CMK (cell line): ENCODE measurements around the gene MIOS.

Experiments used
- DNase-seq: peaks from one replicate; pipeline ENCODE4 v3.0.0-alpha.2; 2010; ENCODE audit warnings: low read depth

The MIOS gene

DNA sequence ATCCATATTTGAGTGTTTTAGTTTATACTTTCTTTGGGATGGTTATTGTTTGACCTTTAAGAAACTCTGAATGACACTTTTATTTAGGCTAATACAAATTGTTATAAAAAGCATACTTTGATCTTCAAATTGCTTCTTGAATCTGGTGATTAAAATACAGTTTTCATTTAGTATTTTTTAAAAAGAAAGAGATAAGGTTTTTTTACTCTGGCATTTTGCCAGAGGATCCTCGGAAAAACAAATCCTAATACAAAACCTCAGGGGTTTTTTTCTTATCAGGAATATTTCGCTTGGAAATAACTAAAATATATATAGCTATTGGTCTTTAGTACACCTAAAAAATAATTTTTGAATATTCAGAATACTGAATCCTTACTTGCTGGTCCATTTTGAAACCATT is 17.0 kb downstream of the MIOS start:
- DNase-seq: no peak

DNA sequence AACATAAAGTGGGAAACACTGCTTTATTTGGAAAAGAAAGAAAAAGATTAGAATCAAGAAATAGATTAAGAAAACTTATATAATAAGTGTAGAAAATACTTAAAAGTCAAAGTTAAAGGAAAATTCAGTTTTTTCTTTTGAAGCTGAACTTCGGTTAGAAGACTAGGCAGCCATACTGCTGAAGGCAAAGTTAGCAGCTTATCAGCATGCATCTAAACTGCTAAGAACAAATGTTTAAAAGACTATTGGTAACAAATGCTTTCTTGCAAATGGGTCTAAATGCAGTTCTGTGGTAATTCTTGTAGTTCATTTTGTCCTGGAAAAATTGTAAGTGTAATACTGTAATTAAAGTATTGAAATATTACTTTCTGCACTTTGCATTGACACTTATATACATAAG is 18.0 kb downstream of the MIOS start:
- DNase-seq: no peak

DNA sequence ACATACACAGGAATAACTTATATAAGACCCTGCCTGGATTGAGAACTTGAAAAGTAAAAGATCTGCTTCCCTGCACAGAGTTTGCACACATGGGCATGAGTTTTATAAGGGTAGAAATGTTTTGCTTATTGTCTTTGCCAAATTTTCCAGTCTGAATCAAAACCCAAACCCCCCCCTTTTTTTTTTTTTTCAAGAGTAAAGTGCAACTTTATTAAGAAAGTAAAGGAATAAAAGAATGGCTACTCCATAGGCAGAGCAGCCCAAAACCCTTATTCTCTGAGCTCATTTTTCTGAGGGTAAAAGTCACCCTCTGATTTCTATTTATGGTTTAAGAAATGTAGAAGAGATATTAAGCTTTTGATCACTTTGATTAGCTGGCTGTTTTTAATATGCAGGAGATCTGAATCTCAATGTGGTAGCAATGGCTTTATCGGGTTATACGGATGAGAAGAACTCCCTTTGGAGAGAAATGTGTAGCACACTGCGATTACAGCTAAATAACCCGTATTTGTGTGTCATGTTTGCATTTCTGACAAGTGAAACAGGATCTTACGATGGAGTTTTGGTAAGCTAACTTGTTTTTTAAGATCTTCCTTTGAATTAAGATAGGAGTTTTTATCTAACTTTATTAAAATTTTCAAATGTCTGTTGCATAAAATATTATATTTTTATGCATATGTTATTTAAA is 18.7 kb downstream of the MIOS start:
- DNase-seq: no peak

DNA sequence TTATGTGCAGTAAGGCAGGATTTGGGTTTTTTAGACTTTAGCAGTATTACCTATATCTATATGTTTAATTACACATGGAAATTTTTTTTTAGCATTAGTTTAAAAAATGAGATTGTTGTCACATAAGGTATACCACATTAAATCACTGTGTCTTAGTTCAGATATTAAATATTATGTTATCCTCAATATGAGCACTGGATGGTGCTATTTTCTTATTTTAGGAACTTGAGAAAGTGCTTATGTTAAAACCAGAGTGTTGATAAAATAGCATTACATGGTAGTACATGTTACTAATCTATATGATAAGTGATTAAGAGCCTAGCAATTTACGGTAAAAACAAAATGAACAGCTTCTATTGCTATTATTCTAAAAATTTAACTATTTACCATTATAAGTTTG is 28.8 kb downstream of the MIOS start:
- no peak for DNase-seq

DNA sequence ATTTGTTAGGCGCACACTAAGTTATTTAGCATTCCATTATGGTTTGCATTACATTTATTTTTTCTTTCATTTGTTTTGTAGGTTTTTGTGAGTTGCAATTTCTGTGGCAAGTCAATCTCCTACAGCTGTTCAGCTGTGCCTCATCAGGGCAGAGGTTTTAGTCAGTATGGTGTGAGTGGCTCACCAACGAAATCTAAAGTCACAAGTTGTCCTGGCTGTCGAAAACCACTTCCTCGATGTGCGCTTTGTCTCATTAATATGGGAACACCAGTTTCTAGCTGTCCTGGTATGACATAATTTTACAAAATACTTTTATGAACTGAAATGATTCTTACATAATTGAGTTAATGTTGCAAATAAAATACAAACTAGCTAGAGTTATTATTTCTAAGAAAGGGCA is 29.5 kb downstream of the MIOS start:
- no peak for DNase-seq

DNA sequence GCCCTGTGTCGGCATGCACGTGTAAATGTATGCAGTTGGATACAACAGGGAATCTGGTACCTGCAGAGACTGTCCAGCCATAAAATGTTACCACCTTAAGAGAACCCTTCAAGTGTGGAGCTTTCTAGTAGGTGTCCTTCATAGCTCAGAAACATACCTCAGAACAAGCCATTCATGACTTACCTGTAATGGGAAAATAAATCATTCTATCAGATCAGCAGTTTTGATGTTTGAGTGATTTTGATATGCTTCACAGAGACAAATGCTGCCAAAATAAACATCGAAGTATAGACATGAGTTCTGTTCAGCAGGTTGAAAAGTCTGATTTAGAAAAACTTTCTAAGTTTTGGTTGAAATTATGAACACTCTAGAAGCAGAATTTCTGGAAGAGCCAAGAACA is 40.3 kb downstream of the MIOS start:
- DNase-seq: no peak

DNA sequence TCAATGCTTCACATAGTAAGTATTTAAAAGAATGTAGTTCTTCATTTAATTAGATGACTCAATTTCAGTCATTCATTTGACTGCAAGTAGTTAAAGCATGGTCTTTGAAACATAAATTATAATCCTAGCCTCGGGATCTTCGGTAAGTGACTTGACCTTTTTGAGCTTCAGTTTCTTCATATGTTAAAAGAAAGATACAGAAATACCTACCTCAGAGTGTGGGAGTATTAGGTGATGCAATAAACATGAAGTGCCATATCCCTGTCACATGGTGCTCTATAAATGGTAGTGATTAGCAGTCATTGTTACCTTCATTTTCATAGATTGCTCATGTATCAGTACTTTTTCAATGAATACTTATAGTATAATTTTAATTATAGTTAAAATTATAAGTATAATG is 42.6 kb downstream of the MIOS start:
- no peak for DNase-seq

DNA sequence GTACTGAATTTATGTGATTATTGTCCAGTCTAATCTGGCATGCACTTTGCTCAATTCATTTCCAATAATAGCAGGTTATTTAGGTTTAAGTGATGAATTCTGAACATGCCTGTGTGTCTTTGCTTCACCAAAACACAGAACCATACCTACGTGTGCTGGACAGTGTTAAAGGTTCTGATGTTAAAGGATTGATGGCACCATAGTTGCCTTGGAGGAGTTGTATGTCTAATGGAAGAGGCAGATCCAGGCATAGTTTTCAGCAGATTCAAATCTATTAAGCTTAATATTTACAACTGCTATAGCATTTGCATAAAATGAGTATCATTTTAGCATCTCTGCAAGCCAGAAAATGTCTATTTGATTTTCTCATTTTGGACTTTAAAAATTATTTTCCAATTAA is 45.8 kb downstream of the MIOS start:
- no peak for DNase-seq

DNA sequence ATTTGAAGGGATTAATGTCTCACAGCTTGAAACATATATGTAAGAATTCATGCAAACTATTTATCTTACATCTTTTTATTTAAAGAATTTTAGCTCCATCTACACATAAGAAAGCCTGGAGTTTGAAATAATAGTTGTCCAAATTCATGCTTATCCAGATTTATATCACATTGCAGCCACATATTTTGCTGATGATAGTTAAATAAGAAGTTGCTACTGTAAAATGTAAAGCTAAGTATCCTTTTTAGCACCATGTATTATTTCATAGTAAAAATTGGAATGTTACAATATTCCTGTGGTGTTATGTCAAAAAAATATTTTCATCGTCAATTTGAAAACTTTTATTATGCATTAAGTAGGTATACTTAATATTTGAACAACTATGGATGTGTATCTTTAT is 46.5 kb downstream of the MIOS start:
- no peak for DNase-seq

DNA sequence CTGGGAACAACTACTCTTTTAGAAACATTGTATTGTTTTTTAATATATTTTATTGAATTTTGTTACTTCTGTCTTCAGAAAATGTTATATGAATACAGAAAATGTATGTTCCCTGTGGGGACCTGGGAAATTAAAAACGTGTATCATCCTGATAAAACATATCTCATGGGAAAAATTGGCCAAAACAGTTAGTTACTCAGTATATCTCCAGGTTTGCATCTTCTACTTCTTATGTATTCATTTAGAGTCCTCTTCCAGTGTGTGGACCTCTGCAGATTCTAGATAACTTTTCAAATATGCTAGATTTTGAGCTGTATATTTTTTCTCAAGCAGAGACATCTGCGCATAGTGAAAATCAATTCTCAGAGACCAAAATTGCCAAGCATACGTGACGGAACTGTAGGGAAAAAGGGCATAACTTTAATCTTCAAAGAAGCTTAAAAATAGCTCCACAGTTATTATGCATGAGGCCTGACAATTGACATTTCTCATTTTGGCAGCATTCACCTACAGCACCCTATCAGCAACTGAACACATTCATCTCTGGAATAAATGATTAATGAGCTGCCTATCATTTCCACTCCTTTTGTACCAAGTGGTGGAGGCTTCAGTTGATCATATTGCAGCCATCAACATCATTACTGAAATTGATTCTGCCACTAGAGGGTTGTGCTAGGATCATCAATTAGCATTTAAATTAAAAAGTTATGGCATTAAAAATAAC is 47.5 kb downstream of the MIOS start:
- DNase-seq: no peak

DNA sequence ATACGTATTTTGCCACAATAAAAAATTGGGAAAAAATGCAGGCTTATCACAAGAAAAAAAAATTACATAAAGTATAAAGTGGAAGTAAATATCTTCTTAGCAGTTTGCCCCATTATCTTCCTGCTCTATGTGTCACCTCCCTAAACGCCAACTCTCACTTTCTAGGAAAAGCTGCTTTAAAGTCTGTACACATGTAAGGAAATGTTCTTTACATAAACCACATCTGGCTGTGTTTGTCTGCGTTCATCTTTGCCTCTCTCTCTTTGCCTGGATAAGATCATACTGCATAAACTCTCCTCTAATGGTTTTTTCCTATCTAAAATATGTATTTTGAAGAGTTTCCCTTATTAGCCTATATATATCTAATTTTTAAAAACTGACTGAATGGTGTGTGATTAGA is 50.9 kb downstream of the MIOS start:
- no peak for DNase-seq

DNA sequence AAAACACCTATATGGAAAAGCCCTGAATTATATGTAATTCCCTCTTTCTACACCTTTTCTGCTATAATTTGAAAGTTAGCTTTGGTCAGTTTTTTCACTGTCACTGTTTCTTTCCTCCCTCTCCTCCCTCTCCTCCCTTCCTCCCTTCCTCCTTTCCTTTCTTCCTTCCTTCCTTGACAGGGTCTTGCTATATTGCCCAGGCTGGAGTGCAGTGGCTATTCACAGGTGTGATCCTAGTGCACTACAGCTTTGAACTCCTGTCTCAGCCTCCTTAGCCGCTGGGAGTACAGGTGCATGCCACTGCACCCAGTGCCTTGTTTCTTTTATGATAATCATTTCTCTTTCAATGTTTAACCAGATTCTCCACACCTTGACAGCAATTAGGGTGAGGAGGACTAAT is 51.7 kb downstream of the MIOS start:
- no peak for DNase-seq

DNA sequence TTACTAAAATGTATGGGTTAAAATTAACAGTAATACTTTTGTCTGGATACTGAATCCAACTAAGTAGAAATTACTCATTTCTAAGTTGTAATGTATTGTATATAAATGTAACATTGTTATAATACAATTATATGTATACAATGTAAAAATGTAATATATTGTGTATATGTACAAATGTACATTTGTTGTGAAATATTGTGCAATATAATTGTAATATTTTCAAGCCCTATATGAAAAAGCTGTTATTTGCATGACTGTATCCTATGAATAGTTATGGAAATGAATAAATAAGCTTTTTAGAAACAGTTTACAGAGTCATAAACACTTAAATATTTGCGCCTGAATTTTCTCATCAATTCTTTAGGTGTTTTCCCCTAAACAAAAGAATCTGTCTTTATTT is 53.6 kb downstream of the MIOS start:
- no peak for DNase-seq

DNA sequence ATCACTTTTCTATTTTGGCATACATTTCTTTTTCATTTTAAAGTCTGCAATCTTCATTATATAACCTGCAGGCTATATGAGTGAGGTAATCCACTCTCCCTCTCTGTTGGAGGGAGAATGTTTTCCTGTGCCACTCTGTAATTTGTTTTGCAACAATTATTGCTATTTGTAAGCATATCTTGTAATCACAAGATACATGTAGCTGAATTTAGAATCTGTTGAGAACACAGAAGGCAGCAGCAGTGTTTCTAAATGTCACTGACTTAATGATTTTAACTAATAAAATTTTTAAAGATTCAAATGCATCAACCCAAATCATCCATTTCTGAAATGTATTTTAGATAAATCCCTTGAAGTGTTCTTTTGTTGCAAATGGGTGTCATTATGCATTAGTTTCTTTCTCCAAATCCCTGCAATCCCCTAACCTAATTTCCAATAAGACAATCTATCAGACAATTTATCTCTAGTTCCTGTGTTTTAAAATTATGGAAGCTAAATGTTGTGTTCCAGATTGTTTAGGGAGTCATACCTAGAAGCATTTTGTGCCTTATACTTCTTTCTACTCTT is 54.0 kb downstream of the MIOS start:
- DNase-seq: no peak

DNA sequence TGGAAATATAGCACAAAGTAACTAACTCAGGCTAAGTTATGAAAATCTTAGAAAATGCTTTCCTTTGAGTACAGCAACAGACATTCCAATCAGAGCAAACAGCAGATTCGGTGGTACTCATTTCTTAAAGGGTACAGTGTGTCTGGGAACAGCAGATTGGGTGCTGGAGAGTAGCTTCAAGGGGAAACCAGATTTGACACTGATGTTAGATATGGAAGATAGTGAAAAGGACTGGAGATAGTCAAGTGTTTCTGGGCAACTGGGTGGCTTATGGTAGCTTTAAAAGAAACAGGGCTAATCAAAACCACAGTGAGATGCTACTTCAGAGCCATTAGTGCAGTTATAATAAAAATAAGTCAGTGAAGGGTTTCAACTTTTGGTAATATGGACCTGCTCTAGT is 61.8 kb downstream of the MIOS start:
- no peak for DNase-seq

DNA sequence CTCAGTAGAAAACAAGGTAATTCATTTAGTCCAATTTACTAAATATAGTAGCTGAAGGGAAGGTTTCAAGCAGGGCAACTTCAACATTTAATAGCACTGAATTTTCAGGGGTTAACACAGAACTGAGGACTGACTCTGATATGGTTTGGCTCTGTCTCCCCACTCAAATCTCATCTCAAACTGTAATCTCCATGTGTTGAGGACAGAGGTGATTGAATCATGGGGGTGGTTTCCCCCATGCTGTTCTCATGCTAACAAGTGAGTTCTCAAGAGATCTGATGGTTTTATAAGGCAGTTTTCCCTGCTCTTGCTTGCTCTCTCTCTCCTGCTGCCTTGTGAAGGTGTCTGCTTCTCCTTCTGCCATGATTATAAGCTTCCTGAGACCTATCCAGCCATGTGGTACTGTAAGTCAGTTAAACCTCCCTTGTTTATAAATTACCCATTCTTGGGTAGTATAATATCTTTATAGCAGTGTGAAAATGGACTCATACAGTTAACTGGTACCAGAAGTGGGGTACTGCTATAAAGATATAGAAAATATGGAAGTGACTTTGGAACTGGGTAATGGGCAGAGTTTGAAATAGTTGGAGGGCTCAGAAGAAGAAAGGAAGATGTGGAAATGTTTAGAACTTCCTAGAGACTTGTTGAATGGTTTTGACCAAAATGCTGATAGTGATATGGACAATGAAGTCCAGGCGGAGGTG is 64.1 kb downstream of the MIOS start:
- DNase-seq: no peak

DNA sequence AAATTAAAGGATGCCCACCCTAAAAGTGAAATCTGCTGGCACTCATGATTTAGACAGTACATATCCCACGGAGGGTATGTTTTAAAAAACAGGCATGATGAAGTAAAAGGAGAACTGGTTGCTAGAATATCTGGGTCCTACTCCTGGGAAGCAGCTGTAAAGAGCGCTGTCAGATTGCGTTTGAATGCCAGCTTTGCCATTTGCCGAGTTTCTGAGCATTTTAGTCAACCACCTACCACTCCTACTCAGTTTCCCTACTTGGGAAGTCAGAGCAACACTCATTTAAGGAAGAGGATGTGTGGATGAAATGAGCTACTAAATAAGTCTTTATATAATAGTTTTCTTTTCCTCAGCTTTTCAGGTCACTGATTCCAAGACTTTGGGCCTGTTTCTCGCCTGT is 72.7 kb downstream of the MIOS start:
- DNase-seq: no peak

DNA sequence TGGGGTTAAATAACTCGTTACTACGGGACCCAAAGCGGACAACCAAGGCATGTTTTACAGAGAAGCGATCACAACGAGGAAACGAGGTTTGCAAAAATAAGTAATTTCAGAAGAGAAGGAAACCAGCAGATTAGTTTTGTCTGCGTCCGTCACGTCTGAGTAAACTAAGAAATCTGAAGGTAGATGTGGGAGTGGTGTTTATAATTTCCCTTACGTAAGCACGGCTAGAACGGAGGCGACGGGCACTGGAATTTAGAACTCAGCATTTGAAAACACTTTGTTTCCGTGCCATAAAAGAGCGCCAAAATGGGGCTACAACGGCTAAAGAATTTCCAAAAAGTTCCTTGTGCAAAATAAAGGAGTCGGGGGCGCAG is 73.2 kb downstream of the MIOS start:
- DNase-seq: no peak

DNA sequence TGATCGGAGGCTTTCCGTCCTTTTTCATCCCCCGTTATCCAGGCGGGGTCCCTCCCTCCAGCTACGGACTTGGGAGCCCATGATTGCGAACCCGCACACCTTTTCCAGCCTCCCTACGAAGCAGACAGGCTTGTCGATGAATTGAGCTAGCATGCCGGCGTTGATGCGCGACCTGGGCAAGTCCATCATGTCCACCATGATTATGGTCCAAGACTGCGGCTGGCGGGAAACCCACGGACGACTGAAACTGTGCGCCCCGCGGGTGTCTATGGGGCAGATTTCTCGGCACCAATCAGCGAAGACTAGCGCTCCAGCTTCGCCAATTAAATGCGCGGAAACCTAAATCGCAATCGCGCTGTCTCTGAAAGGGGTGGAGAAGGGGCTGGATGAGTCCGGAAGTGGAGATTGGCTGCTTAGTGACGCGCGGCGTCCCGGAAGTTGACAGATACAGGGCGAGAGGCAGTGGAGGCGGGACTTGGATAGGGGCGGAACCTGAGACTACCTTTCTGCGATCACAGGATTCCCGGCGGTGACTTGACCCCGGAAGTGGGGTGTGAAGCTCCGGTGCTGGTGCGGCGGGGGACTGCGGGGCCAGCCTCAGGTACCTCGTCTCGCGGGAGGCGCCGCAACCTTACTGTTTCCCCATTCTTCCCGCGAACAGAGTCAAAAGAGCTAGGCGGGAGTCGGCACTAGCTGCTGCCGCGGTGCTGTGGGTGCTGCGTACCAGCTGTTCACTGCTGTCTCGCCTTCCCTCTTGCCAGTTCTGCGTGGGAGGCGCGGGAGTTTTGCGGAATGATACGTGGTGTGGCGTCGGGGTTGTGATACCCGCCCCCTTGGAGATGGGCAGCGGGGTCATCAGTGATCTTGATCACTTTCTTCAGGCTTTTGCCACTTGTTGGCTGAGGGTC is 73.8 kb downstream of the MIOS start, which contains the start of gene UMAD1:
Gene UMAD1 (plus strand): TSS at position 532 of the 908 bp plus-strand sequence. CDS start 32,620 bp downstream, outside the sequence.
- DNase-seq: peak; percentile 87

DNA sequence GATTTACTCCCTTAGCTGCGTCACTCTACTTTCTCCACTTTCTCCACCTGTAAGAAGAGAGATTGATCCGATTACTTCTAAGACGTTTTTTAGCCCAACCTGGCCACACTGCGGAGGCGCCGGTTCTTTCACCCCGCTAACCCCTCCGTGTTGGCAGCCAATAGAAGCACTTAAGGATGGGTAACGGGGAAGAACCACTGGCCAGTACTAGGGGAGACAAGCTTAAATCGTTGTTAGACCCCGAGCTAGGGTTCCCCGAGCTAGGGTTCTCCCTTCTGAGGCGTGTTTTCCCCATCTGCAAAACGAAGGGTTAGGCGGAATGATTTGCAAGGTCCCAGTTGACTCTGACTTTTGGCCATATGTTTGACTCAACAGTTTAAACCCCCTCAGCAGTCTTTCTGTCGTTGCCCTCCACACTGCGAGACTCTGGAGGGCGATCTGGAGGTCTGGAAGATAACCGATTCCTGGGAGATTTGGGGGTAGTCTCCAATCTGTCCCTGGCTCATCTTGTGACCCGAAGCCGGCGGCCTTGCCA is 74.5 kb downstream of the MIOS start:
- no peak for DNase-seq

DNA sequence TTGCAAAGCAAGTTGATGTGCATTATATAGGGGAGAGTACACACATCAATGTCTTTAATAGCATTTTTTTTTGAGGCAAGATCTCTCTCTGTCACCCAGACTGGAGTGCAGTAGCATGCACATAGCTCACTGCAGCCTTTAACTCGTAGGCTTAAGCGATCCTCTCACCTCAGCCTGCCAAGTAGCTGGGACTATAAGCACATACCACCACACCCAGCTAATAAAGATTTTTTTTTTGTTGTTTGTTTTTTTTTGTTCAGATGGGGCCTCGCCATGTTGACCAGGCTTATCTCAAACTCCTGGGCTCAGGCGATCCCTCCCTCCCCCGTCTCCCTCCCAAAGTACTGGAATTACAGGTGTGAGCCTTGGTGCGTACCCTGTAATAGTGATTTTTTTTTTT is 75.4 kb downstream of the MIOS start:
- DNase-seq: no peak
